Mammary epithelial cell (primary cell): ENCODE data around the gene CSNK1A1.

Experiments
- EZH2 ChIP-seq: IDR thresholded peaks from 2 replicates; pipeline ENCODE4 v1.6.1; 2012; ENCODE audit warnings: low read length, inconsistent platforms, borderline replicate concordance
- TF ChIP-seq, protein P1 (sequence below), 2 donors: IDR thresholded peaks in 1 of 2; conservative IDR thresholded peaks in 1 of 2; 2 replicates each; pipeline ENCODE4 v1.5.1; 2011 to 2012; ENCODE audit warnings: inconsistent platforms in 2 of 2, low read length in 2 of 2, mild to moderate bottlenecking in 2 of 2, control low read depth in 1 of 2, low read depth in 1 of 2; ENCODE audit not compliant: insufficient read depth in 1 of 2; ENCODE audit errors: extremely low read depth in 1 of 2

DNA sequence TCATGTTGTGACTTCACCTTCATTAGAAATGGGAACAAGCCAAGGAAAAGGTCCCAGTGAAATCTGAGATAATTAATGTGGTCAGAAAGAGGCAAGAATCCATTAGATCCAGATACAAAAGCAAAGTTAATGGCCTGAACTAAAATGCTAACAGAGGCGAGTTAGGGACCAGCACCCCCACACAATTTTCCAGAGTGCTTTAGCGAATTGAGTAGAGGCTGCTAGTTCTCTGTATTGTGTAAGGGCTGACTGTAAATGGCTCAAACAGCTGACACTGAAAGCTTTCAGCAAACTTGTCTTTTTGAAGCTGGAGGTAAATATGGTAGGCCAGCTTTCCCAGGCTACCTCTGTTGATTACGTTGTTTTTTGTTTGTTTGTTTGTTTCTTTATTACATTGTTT, 75.5 kb downstream of the CSNK1A1 start:
- TF ChIP-seq, protein P1, sequence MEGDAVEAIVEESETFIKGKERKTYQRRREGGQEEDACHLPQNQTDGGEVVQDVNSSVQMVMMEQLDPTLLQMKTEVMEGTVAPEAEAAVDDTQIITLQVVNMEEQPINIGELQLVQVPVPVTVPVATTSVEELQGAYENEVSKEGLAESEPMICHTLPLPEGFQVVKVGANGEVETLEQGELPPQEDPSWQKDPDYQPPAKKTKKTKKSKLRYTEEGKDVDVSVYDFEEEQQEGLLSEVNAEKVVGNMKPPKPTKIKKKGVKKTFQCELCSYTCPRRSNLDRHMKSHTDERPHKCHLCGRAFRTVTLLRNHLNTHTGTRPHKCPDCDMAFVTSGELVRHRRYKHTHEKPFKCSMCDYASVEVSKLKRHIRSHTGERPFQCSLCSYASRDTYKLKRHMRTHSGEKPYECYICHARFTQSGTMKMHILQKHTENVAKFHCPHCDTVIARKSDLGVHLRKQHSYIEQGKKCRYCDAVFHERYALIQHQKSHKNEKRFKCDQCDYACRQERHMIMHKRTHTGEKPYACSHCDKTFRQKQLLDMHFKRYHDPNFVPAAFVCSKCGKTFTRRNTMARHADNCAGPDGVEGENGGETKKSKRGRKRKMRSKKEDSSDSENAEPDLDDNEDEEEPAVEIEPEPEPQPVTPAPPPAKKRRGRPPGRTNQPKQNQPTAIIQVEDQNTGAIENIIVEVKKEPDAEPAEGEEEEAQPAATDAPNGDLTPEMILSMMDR (conservative IDR thresholded peaks at IDR 0.05 in 1 of 2, IDR thresholded peaks at IDR 0.05 in 1 of 2; ENCODE audit: extremely low read depth in 1 of 2, insufficient read depth in 1 of 2, low read depth in 1 of 2, low read length in 2 of 2): no peak
- no peak for TF ChIP-seq EZH2
